Suprapubic skin (tissue), 4 donors: ENCODE measurements around the gene LONP2.

Experiments used
- EP300 ChIP-seq: sonication (generic); formaldehyde crosslinking; IDR thresholded peaks from one replicate; pipeline ENCODE4 v1.6.1; 2017; ENCODE audit warnings: antibody characterized with exemption
- POLR2A ChIP-seq, 2 donors: fragments of 450-650 bp; IDR thresholded peaks; one replicate each; pipeline ENCODE4 v1.6.1; 2017; ENCODE audit warnings: antibody characterized with exemption in 2 of 2, mild to moderate bottlenecking in 2 of 2, moderate library complexity in 2 of 2
- POLR2AphosphoS5 ChIP-seq, 3 donors: sonication (generic); formaldehyde crosslinking; IDR thresholded peaks; one replicate each; pipeline ENCODE4 v1.6.1; 2017; ENCODE audit warnings: antibody characterized with exemption in 3 of 3
- TF ChIP-seq, protein P1 (sequence below), 2 donors: fragments of 200-600 bp in 1 of 2; fragments of 450-650 bp in 1 of 2; sonication (generic) in 1 of 2; IDR thresholded peaks; one replicate each; pipeline ENCODE4 v1.5.1; 2016 to 2019; ENCODE audit warnings: antibody characterized with exemption in 2 of 2, mild to moderate bottlenecking in 1 of 2, moderate library complexity in 1 of 2

DNA sequence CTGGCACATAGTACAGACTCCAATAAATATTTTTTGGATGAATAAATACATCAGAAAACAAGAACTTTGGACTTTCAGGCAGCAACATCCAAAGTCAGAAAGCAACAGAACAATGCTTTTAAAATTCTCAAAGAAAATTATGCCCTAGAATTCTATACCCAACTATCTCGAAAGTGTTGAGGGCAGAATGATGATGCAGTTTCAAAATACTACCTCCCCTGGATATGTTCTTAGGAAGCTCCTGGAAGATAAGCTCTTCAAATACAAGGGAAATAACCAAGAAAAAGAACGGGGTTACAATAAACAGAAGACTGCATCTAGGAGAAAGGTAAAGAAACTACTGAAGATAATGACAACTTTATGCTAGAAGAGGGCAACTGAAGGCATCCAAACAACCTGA, 130.2 kb downstream of the LONP2 start:
- TF ChIP-seq, protein P1, sequence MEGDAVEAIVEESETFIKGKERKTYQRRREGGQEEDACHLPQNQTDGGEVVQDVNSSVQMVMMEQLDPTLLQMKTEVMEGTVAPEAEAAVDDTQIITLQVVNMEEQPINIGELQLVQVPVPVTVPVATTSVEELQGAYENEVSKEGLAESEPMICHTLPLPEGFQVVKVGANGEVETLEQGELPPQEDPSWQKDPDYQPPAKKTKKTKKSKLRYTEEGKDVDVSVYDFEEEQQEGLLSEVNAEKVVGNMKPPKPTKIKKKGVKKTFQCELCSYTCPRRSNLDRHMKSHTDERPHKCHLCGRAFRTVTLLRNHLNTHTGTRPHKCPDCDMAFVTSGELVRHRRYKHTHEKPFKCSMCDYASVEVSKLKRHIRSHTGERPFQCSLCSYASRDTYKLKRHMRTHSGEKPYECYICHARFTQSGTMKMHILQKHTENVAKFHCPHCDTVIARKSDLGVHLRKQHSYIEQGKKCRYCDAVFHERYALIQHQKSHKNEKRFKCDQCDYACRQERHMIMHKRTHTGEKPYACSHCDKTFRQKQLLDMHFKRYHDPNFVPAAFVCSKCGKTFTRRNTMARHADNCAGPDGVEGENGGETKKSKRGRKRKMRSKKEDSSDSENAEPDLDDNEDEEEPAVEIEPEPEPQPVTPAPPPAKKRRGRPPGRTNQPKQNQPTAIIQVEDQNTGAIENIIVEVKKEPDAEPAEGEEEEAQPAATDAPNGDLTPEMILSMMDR (IDR thresholded peaks at IDR 0.05): no peak
- TF ChIP-seq POLR2A (IDR thresholded peaks at IDR 0.05) (no peak), POLR2AphosphoS5 (IDR thresholded peaks at IDR 0.05) (no peak), EP300 (no peak)
